Stimulated activated CD8-positive, alpha-beta memory T cell treated with anti-CD3 and anti-CD28 coated beads, Interleukin-7, amount 100 ng/mL, for 4 hours (primary cell): Measurements from ENCODE around the gene ATF7IP.

ENCODE experiments used
- DNase-seq, 2 donors: peaks; one replicate each; pipeline ENCODE4 v3.0.0-alpha.2; 2020; ENCODE audit warnings: low read depth in 2 of 2

The ATF7IP gene

DNA sequence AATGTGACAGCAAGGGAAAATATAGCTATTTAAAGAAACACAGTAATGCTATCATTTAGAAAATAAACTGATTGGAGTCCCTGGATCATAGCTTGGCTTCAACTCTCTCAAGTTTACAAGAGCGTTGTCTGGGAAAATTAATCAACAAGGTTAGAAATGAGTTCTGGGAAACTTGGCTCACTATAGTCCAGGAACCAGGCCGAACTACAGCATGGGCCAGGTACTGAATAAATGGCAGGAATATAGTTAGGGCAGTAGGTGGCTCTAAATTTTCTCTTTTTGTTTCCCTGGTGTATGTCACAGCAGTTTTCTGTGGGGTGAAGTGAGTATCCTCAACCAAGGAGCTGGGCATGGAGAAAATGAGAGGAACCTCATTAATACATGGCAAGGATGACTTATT lies 129.8 kb downstream of the ATF7IP start:
- no peak for DNase-seq

DNA sequence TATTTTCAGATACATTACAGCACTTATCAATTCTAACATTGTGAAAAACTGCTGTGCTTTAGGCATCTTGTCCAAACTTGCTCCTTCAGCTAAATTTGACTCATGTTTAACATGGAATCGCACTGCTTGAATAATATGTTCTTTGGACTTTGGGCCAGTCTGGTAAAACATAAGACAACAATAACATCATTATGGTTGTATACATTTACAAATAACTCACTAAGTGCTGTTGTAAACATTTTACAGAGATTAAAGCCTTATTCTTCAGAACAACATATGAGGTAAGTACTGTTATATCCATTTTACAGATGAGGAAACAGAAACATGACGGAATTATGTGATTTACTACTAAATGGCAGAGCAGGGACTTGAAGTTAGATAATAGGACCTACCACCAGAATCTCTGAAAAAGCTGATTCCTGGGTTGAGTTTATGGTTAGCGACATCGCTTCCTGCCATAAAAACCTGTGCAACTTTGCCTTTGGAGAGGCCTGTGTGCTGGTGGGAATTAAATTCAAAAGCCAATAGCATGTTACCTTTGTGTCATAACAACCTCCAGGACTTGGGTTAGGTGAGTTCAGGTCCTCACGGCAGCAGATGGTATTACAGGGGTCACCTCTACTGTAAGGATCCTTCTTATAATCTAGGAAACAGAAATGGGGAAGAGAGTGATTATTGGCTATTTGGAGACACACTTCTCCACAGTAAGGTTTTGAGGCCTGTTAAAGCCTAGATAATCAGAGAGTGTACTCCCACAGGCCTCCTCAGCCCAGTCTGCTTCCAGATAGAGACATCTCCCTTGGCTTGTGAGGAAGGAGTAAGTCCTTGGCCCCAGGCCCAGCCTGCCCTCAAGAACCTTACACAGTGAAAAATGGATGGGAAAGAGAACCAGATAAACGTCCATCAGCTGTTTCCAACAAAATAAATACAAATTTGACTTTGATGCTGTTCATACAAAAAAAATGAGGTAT lies 140.4 kb downstream of the ATF7IP start:
- no peak for DNase-seq

GRCh38 chr12:14510574-14510973 lies 145.1 kb downstream of the ATF7IP start:
- DNase-seq, result no peak

GRCh38 chr12:14514154-14514842 lies 148.8 kb downstream of the ATF7IP start:
- DNase-seq, result no peak

DNA sequence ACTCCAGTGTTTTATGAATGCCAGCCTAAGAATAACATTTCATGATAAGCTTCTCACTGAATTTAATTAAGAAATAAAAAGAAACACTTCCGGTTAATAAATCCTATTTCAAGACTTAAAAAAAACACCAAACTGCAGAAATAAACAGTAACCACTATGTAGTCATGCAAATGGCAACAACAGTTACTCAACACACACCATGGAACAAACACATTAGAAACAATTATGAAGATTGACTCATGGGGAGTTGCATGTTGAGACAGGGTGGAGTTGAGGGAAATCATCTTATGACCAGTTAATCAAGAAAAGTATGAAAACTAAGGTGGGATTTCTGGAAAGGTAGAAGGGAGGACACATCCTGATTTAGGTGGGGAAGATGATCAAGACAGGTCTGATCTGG lies 149.5 kb downstream of the ATF7IP start:
- DNase-seq, result no peak

GRCh38 chr12:14521822-14522221 lies 156.3 kb downstream of the ATF7IP start:
- DNase-seq, result no peak

DNA sequence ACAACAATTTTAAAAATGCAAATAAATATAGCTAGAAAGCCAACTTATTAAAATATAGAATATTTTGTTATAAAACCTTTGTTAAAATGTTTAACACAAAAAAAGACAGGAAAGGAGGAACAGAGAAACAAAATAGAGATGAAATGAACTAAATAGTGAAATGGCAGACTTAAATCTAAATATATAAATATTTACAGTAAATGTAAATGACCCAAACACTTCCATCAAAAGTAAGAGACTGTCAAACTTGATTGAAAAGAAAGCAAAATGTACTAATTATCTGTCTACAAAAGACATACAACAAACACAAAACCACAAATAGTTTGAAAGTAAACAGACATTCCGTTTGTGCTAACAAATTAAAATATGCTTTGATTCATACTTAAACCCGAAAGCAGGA lies 160.5 kb downstream of the ATF7IP start:
- DNase-seq, result no peak

- no peak for DNase-seq
These were observed 166.7 kb downstream of the ATF7IP start for GRCh38 chr12:14532152-14532551.

DNA sequence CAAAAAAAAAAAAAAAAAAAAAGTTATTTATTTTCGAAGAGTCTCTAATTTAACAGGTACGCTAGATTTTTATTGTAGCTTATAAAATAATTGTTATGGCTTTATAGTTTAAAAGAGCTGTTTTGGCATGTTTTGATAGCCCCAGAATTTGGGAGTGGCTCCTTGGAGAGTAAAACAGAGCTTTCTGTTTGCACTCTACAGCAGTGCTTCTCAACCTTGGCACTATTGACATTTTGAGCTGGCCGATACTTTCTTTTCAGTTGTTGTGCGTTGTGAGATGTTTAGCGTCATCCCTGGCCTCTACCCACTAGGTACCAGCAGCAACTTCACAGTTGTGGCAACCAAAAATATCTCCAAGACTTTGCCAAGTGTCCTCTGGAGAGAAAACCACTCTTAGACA lies 171.6 kb downstream of the ATF7IP start:
- no peak for DNase-seq

- DNase-seq, result no peak
These were observed 175.4 kb downstream of the ATF7IP start for GRCh38 chr12:14540801-14541462.

DNA sequence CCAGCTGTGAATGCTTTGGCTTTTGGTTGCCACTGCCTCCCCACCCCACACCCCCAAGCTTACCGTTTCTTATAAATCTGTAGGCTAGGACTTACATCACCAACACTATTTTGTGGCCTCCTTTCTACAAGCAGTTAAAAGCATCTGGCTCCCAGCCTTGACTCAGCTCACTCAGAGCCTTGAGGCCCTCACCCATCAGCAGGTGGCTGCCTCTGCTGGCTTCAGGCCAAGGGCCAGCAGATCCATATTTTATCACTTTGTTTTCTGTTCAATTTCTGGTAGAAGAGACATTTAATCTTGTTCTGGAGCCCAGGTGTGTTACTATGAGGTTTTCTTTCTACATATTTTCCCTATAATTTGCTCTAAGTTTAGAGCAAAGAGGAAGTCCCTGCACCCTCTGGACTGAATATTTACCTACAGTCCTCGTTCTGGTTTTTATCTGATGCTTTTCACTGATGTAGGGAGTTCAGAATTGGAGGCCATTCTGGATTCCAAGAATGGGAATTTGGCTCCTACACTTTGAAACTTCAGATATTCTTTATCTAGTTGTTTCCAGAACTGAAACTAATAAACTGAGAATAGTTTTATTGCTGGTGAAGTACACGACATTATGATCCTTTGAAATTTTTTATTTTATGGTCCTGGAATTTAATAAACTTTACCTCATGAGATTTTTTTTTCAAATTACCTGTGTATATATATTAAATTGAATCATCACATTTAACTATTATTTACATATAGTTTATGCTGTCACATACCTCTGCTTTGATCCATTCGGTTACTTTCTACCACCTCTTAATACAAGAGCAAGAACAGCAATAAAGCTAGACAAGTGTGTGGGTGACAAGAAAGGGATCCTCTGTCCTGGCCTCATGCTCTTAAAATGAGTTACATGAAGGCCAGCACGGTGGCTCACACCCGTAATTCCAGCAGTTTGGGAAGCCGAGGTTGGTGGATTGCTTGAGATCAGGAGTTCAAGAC lies 180.0 kb downstream of the ATF7IP start:
- no peak for DNase-seq

GRCh38 chr12:14547571-14547970 lies 182.1 kb downstream of the ATF7IP start:
- DNase-seq, result no peak

DNA sequence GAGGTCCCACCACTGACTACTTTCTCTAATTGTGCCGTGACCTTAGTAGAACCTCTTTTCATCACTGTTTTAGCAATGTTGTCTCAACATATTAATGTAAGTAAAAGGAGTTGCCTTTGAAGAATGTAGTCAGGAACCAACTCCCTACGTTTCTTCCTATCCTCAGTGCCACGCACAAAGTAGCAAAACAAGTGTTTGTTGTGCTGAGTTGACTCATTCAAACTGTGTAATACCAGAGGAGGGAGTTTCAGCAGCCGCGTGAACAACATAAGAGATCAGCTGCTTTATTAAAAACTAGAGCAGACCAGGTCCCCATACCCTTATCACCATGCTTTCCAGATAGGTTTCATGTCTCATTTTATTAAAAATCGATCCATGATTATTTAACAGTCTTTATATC lies 183.1 kb downstream of the ATF7IP start:
- no peak for DNase-seq
